GM19372 (cell line): ENCODE measurements around the gene ARHGAP6.
"Not testable (repeated sequence)": the region's sequence is repeated elsewhere in the genome, so short reads cannot be mapped to it uniquely, and the experiment has no call there.

Experiments
- ATAC-seq: cut with Tn5 transposase; IDR thresholded peaks from one replicate; pipeline ENCODE4 v1.9.1; 2021; ENCODE audit warnings: mild to moderate bottlenecking, low read depth, moderate library complexity; ENCODE audit not compliant: unreplicated experiment

Gene ARHGAP6

DNA sequence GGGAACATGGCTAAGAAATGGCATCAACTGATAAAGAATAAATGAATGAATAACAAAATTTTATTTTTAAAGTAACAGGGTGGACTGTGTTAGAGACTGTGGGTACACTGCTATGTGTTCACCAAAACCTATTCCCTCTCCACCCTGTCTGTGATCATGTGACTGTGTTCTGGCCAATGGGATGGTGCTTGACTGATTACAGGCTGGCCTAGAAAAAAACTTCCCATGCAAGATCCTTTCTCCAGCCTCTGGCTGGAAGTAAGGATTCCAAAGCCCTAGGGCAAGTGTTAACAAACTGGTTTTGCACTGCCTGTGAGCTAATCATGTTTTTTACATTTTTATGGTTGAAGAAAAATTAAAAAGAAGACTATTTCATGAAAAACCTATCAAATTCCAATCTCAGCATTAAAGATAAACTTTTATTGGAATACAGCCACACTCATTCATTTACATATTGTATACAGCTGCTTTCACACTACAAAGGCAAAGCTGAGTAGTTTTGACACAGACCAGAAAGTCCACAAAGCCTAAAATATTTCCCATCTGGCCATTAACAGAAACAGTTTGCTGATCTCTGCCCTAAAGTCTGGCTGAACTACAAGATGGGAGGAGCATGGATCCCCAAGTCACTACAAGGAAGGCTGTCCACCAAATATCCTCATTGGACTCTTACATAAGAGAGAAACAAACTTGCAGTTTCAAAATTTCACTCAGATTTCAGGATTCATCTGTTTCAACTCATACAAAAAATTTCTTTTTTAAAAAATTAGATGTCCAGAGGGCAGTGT lies 133.2 kb downstream of the ARHGAP6 start:
- ATAC-seq, result no peak

DNA sequence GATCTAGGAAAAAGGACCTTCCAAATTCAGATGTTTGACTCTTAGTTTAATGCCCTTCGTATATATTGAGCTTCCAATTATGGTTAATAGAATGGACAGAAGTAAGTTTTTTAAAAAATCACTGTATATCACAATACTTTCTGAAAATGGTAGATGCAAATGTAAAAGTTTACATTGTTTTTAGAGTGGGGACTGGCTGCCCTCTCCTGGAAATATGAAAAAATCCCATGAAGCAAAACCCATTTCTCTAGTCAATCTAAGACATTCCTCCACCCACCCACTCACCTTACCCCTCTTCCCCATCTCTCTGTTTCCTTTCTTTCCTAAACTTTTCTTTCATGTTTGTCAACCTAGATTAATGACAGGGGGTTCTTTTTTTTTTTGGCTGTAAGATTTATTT lies 134.5 kb downstream of the ARHGAP6 start:
- ATAC-seq, result no peak

DNA sequence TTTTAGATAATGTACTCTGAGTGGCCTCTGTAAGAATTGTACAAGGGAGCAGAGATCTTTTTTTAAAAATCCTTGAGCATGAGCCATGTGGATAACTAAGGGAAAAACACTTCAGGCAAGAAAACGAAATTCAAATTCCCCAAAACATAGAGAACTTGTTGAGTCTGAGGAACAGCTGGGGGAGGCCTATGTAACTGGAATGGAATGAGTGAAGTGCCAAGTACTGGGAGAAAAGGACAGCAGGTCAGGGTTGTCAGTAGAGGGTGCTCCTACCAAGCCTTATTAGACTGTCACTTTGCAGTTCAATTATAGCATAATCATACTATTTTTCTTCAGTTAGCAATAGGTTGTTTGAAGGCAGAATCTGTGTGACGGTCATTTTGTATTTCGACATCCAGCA lies 135.1 kb downstream of the ARHGAP6 start:
- ATAC-seq, result no peak

DNA sequence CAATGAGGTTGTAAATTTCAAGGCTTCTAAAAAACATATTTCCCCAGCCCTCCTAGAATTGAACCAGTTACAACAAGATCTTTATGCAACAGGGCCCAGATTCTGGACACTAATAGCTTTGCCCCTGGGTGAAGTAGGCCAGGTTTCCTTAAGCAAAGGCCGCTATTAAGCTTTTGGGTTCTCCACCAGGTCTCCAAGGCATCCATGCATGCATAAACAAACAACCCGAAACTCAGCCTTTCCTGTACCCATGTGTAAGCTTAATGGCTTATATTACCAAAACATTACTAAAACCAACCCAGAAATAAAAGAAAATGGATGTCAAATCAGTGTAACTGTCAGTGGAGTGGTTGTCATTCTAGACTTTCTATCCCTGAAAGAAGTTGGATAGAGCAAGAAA lies 137.1 kb downstream of the ARHGAP6 start:
- no peak for ATAC-seq

DNA sequence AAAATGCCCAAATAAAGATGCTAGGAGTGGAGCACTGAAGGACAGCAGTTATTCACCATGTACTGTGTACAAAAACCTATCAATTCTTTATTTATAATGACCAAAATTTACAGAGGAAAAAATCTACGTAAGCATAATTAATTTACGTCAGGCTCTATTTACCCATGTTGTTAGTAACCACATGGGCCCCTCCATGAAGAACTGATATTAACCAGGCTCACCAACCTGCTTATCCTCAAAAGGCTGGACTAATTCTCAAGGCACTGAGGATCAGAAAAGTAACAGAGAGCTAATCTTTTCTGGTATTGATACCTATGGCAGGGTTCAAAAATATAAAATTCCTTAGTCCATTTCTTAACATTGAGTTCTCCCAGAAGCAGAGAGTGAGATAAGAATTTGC lies 140.0 kb downstream of the ARHGAP6 start:
- ATAC-seq, result no peak

DNA sequence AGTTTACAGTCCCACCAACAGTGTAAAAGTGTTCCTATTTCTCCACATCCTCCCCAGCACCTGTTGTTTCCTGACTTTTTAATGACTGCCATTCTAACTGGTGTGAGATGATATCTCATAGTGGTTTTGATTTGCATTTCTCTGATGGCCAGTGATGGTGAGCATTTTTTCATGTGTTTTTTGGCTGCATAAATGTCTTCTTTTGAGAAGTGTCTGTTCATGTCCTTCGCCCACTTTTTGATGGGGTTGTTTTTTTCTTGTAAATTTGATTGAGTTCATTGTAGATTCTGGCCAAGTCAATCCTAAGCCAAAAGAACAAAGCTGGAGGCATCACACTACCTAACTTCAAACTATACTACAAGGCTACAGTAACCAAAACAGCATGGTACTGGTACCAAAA lies 146.5 kb downstream of the ARHGAP6 start:
- not testable (repeated sequence) for ATAC-seq

DNA sequence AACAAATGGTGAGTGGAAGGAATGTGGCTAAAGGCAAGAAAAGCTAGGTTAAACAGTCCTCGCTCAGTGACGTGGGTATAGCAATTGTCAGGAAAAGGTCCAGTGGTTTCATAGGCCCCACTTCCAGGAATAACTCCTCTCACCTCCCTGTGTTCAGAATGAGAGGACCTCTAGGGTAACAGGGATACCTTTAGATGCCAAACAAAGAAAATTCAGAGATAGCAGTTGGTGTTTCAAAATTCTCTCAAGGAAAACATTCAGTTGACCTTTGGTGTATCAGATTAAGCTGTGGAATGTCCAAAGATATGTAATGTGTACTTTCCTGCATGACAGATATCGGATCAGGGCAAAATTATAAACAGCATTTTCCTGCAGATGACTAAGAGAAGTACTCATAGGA lies 155.9 kb downstream of the ARHGAP6 start:
- no peak for ATAC-seq

DNA sequence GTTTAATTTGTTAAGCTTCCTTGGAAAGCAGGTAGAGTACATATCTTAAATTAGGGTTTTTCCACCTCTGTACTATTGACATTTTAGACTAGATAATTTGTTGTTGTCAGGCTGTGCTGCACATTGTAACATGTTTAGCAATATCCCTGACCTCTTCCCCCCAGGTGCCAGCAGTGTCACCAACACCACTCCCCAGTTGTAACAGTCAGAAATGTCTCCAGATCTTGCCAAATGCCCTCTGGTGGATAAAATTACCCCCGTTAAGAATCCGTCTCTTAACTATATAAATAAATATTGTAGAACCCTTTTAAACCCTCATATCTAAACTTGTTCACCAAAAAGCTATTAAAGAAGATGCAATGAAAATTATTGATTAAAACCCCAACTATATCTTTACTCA lies 161.5 kb downstream of the ARHGAP6 start:
- no peak for ATAC-seq

DNA sequence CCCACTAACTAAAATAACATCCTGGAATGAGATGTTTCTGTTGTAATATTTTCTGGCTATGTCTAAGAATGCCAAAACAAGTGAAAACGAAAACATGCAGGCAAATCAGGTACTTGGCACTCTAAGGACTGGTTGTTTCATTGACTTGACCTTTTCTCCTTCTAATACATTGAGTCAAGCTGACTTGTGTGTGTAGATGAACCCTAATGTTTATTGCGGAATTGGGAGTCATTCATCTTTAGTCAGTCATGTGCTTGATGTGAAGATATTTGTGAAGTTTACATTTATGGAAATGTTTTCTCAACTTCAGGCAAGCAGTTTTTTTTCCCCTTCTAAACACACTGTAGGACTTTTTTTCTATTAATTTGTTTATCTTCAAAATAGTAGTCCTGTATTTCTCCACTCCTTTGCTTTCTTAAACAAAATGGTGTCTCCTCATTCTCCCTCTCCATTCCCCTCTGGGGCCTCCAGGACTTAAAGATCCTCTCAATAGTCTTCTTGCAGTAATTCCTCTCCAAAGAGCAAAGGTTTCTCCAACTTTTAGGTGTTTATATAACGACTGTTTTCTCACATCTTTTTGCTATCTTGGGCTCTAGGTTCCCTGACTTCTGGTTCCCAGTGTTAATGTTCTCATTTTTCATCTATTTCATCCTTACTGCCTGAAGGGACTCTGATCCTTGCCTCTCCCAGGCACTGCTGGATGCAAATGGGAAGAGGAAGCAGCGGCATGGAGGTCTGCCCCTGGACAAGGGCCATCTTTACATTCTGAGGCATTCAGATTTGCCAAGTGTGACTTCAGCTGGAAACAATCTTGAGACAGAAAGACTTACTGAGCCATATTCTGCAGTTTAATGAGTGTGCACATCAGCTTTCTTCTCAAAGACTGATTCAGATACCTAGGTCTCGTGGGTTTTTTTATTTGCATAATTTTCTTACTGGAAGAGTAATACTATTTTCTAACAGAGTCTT lies 166.4 kb downstream of the ARHGAP6 start:
- no peak for ATAC-seq

DNA sequence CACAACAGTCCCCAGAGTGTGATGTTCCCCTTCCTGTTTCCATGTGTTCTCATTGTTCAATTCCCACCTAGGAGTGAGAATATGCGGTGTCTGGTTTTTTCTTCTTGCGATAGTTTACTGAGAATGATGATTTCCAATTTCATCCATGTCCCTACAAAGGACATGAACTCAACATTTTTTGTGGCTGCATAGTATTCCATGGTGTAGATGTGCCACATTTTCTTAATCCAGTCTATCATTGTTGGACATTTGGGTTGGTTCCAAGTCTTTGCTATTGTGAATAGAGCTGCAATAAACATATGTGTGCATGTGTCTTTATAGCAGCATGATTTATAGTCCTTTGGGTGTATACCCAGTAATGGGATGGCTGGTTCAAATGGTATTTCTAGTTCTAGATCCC lies 174.3 kb downstream of the ARHGAP6 start:
- not testable (repeated sequence) for ATAC-seq

DNA sequence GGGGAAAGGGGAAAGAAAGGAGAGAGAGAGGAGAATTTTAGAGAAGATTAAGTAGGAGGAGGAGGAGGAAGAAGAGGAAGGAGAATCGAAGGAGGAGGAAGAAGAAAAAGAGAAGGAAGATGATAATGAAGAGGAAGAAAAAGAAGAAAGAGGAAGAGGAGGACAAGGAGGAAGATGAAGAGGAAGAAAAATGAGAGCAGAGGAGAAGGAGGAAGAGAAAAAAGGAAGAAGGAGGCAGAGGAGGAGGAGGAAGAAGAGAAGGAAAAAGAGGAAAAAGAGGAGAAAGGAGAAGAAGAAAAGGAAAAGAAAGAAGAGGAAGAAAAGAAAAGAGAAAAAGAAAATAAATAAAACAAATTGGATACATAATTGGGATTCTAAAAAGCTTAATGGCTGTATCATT lies 181.4 kb downstream of the ARHGAP6 start:
- no peak for ATAC-seq

DNA sequence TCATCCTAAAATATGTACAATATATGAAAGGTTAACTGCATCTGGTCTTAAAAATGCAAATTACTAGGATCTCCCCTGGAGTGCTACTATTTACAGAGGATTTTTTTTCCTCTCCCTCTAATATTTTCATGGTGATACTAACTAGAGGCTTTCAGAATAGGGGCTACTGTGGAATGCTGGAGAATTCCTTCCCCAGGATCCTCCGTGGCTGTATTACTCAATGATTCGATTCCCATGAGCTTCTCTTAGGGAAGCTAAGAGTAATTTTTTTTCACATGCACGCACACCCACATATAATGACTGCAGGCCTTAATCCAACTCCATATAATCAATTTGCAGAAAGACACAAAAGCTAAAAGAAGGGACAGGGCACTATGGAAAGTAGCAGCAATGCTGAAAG lies 184.7 kb downstream of the ARHGAP6 start:
- ATAC-seq, result no peak

DNA sequence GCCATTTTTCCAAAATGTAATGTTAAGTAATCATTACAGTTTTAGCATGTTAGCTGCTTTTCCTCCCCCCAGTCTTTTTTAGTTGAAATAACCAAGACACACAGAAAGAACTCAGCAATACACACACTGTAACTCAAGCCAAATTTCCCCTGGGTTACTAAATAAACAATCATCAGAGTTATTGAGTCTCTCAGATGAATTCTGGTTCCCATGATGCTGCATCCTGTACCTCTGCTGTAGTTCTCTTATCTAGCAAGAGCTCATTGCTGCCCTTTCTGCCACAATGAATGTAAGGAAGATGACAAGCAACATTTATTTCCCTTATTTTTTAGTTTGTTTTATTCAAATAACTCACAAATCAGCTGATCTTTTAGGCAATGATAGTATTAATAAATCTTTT lies 185.1 kb downstream of the ARHGAP6 start:
- no peak for ATAC-seq

DNA sequence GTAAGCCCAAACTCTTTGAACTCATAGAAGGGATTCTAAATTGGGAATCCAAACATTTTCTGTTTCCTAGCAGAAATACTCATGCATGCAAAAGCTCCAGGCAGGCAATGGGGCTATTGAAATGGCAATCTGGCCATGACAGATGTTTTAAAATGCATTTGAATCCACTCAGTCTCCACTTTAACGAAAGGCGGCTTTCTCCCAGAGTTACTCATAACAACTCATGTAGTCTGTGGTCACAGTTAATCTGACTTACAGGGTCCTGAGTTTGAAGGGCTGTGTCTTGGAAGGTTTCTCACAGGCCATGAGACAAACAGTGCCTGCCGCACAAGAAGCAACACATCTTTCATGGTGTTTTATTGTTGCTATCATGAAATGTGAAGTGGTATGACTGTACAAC lies 186.8 kb downstream of the ARHGAP6 start:
- ATAC-seq, result no peak

DNA sequence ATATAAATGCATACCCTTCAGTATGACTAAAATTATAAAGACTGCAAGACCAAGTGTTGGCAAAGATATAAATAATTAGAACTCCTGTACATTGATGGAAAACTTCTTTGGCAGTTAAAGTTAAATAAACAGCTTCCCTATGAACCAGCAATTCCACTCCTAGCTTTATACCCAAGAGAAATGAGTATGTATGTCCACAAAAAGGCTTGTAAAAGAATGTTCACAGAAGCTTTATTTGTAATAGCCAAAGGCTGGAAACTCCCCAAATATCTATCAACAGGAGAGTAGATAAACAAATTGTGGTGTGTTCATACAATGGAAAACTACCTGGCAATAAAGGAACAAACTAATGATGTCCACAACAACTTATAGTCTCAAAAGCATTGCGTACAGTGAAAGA lies 187.7 kb downstream of the ARHGAP6 start:
- no peak for ATAC-seq

DNA sequence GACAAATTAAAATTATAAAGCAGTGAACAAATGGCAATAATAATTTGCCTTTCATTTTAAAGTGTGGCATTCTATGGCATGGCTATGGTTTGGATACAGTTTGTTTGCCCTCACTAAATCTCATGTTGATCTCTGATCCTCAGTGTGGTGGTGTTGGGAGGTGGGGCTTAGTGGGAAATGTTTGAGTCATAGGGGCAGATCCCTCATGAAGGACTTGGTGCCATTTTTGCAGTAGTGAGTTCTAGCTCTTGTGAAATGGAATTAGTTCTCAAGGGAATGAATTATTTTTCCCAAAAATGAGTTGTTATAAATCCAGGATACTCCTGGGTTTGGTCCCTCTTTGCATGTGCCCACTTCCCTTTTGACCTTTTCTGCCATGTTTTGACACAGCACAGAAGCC lies 191.1 kb downstream of the ARHGAP6 start:
- no peak for ATAC-seq

DNA sequence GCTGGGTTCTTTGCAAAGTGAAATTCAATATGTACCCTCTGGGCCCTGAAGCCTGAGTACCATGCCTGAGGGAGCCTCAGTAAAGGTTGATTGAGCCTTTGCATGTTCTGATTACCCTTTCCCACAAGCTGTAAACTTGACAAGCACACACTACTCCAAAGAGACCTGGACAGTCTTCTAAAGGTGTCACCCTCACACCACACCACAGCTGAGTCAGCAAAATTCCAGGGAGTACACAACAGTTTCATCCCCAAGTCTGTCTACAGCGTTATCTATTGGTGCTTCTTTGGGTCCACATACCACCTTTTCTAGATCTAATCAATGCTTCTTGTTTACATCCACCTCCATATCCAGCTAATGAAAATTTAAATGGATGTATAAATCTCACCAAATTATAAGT lies 191.7 kb downstream of the ARHGAP6 start:
- ATAC-seq, result no peak

DNA sequence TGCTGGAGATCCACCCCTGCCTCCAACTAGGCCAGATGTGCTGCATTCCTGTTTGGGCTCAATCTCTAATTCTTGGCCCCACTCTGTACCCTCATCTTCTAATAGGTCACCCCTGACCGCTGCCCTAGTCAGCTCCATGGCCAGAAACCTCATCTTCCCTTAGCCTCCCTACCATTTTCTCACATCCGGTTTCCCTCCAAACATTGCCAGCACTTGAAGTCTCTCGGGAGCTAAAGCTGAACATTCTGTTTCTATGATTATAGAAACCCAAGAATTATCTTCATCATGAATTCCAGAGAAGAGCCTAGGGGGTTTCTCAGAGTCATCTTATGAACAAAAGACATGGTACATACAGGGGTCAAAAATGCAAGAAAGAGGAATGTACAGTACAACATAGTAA lies 192.8 kb downstream of the ARHGAP6 start:
- no peak for ATAC-seq

DNA sequence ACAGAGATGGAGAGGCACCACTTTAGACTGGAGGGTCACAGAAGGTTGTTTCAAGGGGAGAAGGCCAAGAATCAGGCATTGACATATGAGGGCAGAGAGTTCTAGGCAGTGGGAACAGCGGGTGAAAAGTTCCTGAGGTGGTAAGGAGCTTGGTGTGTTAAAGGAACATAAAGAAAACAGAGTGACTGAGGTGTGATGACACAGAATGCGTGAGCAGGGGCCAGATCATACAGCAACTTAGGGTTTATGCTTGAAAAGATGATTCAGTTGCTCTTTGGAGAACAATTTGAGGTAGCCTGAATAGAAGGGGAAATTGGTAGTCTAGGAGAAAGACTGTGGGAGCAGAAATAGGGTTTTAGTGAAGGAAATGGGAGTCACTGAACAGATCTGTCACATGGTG lies 193.3 kb downstream of the ARHGAP6 start:
- ATAC-seq, result no peak

DNA sequence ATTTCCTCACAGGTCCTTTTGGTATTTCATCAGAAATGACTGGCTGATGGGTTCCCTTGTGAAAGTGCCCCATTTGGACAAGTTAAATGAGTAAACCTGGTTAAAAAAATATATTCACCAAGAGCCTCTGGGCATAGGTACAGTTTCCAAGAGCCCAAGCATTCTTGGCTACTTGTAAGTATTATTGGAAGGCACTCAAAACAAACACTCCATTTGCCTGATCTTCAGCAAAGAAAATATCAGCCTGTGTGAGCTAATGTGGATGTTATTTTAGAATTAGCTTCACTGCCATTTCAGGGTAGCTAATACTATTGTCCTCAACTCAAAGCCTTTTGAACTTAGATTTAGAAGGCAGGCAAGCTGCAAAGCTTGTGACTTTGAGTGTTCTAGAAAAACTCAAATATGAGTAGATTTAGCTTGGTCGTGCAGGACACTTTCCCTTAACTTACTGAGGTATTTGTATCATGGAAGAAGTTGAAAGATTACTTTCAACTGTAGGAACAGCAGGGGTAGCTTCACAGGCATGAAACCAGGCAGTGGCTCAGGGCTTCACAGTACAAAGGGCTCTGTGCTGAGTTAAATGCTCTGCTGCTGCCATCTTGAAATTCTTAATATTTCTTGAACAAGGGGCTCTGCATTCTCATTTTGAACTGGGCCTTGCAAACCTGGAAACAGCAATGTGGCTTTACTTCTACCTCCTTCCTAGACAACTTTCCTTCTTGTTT lies 195.3 kb downstream of the ARHGAP6 start:
- ATAC-seq, result no peak
